ENCODE data around the gene ATP5ME. TPM values are rescaled to one million over a fixed set of nuclear protein-coding genes. Genes with fewer than 3 reads are reported as not detected.
A peak's percentile ranks its signal among the peaks of the same experiment; 100 is the strongest.

Gene ATP5ME
- total RNA-seq, 1 donor from 2014 or later = 95.1 TPM

- Mint-ChIP-seq H3K4me1 (peaks cover 6% of the 10 kb centered on the region), H3K4me3 (no peak overlapping the region), H3K27me3 (ENCODE audit: insufficient read depth, low read depth) (peaks cover 14% of the 10 kb centered on the region), H3K36me3 (no peaks in the 10 kb centered on the region), H3K27ac (peak overlapping the region; percentile 50), H3K9me3 (peaks cover 3% of the 10 kb centered on the region)
- Histone ChIP-seq H3K9me3 (ENCODE audit: low read depth) (no peaks in the 10 kb centered on the region), H3K36me3 (no peaks in the 10 kb centered on the region), H3K9ac (no peak overlapping the region), H2AFZ (replicated peaks) (peak overlapping the region; percentile 45), H3K4me2 (peak overlapping the region; percentile 70), H3K4me1 (peaks cover 11% of the 10 kb centered on the region), H3F3A (ENCODE audit: low read depth) (no peaks in the 10 kb centered on the region), H4K20me1 (ENCODE audit: low read depth) (no peaks in the 10 kb centered on the region), H3K27me3 (peaks cover 3% of the 10 kb centered on the region), H3K27ac (no peak overlapping the region), H3K79me2 (ENCODE audit: low read depth) (no peaks in the 10 kb centered on the region), H3K4me3 (peak overlapping the region; percentile 39)
- no peak for DNase-seq (ENCODE audit: low spot score)
- TF ChIP-seq CTCF (IDR thresholded peaks at IDR 0.05) (no peak), EZH2phosphoT487 (IDR thresholded peaks at IDR 0.05) (no peak), EZH2 (IDR thresholded peaks at IDR 0.05) (no peak)
These were observed 14.1 kb upstream of the ATP5ME start for GRCh38 chr4:687971-688853.

- Histone ChIP-seq H3K79me2 (ENCODE audit: low read depth) (no peaks in the 10 kb centered on the region), H3K9ac (no peak overlapping the region), H3K27ac (no peak overlapping the region), H3K4me1 (peaks cover 11% of the 10 kb centered on the region), H3K9me3 (ENCODE audit: low read depth) (no peaks in the 10 kb centered on the region), H3K4me2 (no peak overlapping the region), H3F3A (ENCODE audit: low read depth) (no peaks in the 10 kb centered on the region), H3K27me3 (peaks cover 3% of the 10 kb centered on the region), H3K36me3 (no peaks in the 10 kb centered on the region), H2AFZ (replicated peaks) (no peak overlapping the region), H3K4me3 (no peak overlapping the region), H4K20me1 (ENCODE audit: low read depth) (no peaks in the 10 kb centered on the region)
- no peak for TF ChIP-seq CTCF (IDR thresholded peaks at IDR 0.05)
- TF ChIP-seq EZH2 (IDR thresholded peaks at IDR 0.05) = no peak
- no peak for TF ChIP-seq EZH2phosphoT487 (IDR thresholded peaks at IDR 0.05)
- H3K36me3 Mint-ChIP-seq = no peaks in the 10 kb centered on the region
- peaks cover 6% of the 10 kb centered on the region for H3K4me1 Mint-ChIP-seq
- no peak overlapping the region for H3K4me3 Mint-ChIP-seq
- no peak for DNase-seq (ENCODE audit: low spot score)
- peaks cover 12% of the 10 kb centered on the region for H3K27me3 Mint-ChIP-seq (ENCODE audit: insufficient read depth, low read depth)
- peaks cover 3% of the 10 kb centered on the region for H3K9me3 Mint-ChIP-seq
- peak overlapping the region; percentile 50 for H3K27ac Mint-ChIP-seq
These were observed 13.2 kb upstream of the ATP5ME start for GRCh38 chr4:687048-687970.

GRCh38 chr4:686413-687040, 12.5 kb upstream of the ATP5ME start:
- Histone ChIP-seq H3F3A (ENCODE audit: low read depth) (no peaks in the 10 kb centered on the region), H2AFZ (replicated peaks) (no peak overlapping the region), H3K27me3 (peaks cover 3% of the 10 kb centered on the region), H3K79me2 (ENCODE audit: low read depth) (no peaks in the 10 kb centered on the region), H3K4me1 (peaks cover 11% of the 10 kb centered on the region), H3K9ac (no peak overlapping the region), H3K4me2 (no peak overlapping the region), H3K9me3 (ENCODE audit: low read depth) (no peaks in the 10 kb centered on the region), H3K27ac (no peak overlapping the region), H3K36me3 (no peaks in the 10 kb centered on the region), H4K20me1 (ENCODE audit: low read depth) (no peaks in the 10 kb centered on the region), H3K4me3 (no peak overlapping the region)
- no peaks in the 10 kb centered on the region for H3K36me3 Mint-ChIP-seq
- H3K4me3 Mint-ChIP-seq = no peak overlapping the region
- no peak for TF ChIP-seq CTCF (IDR thresholded peaks at IDR 0.05)
- no peak for TF ChIP-seq EZH2phosphoT487 (IDR thresholded peaks at IDR 0.05)
- TF ChIP-seq EZH2 (IDR thresholded peaks at IDR 0.05) = no peak
- peaks cover 6% of the 10 kb centered on the region for H3K4me1 Mint-ChIP-seq
- no peak for DNase-seq (ENCODE audit: low spot score)
- peaks cover 8% of the 10 kb centered on the region for H3K27me3 Mint-ChIP-seq (ENCODE audit: insufficient read depth, low read depth)
- peaks cover 3% of the 10 kb centered on the region for H3K9me3 Mint-ChIP-seq
- H3K27ac Mint-ChIP-seq = no peak overlapping the region
